Measurements from ENCODE around the gene NVL.

Gene NVL

DNA sequence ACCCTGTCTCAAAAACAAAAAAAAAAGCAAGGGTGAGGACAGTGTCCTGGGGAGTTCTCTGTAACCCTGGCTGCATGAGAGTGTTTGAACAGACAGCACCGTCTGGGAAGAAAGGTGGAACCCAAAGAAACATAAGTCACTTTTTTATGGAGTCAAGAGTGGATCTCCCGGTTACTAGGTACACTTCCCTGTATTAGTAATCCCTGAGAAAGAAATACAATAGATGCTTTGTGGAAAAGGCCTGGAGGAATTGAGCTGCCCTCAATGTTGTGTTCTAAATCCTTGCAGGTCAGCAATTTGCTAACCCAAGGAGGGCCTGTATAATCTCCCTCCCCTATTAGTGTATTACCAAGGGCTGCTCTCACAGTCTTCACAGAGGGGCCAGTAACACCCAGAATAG is 130.3 kb downstream of the NVL start:
- no peak for FAIRE-seq
- DNase-seq (ENCODE audit: low spot score), result no peak

DNA sequence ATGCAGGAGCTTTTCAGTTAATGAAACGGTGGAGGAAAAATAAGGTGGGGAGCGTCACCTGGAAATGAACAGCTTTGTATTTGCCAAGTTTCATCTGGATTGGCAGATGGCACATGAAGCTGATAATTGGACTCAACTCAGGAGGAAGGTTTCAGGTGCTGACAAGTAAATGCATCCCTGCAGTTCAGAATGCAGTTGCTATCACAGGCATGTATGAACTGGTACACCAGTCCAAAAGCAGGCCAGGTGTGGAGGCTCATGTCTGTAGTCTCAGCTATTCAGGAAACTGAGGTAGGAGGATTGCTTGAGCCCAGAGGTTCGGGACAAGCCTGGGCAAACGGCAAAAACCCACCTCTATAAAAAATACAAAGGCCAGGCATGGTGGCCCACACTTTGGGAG is 131.4 kb downstream of the NVL start:
- no peak for DNase-seq (ENCODE audit: low spot score)
- no peak for FAIRE-seq

DNA sequence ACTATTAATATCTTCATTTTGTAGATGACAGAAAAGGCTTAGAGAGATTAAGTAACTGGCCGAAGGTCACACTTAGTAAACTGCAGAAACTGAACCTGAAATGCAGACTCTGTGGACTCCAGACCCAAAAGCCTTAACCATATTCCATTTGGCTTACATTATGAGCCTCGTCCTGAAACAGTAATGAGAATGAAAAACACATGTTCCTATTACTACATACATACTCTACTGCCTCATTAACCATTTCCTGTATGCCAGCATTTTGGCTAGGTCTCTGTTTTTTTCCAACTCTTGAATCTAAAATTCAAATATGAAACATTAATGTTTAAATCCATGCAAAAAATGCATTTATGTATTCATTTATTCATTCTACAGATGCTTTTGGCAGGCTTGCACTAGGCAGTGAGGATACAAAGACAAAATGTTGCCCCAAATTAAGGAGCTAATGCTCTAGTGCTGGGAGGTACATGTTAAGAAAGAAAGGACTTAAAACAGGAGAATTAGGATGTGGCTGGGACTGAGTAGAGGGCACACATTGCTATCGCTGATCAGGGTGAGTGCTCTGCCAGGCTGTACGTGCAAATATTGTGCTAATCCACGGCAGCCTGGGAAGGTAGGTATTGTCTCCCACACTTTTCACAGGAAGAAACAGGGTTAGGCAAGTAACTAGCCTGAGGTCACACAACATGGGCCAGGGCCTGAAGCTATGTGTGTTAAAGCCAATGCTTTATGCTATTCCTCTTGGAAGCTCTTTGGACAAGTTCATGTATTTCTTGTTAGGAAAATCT is 133.0 kb downstream of the NVL start:
- no peak for DNase-seq (ENCODE audit: low spot score)
- no peak for FAIRE-seq

DNA sequence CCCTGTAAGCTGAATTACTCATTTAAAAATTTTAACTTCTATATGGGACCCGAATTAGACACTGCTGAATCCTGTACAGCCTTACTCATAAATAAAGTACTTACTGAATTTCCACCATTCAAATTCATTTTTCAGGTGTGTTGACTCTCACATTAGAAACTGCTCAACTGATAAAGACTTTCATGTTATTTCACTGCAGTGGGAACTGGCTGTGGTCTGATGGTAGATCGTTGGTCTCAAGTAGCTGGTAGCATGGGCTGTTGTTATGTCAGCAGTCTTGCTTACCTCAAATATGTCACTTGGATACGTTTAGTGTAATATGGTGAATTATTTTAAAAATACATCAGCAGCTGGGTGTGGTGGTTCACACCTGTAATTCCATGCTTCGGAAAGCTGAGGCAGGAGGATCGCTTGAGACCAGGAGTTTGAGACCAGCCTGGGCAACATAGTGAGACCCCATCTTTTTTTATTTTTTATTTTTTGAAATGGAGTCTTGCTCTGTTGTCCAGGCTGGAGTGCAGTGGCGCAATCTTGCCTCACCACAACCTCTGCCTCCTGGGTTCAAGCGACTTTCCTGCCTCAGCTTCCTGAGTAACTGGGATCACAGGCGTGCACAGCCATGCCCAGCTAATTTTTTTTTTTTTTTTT is 136.5 kb downstream of the NVL start:
- no peak for DNase-seq (ENCODE audit: low spot score)
- no peak for FAIRE-seq

DNA sequence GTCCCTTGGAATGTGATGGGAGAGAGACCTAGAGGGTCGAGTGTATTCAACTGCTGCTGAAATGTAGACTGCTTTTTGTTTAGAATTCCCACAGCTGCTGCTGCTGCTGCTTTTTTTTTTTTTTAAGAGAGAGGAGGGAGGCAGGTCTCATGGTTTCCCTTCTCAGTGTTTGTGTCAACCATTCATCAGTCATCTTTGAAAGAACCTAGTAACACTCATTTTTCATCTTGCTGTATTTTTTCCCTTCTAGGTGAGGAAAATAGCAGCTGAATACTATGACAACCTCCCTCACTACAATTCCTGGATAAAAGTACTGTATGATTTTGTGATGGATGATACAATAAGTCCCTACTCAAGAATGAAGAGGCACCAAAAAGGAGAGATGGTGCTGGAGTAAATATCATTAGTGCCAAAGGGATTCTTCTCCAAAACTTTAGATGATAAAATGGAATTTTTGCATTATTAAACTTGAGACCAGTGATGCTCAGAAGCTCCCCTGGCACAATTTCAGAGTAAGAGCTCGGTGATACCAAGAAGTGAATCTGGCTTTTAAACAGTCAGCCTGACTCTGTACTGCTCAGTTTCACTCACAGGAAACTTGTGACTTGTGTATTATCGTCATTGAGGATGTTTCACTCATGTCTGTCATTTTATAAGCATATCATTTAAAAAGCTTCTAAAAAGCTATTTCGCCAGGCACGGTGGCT is 137.7 kb downstream of the NVL start:
- FAIRE-seq (no peak), DNase-seq (ENCODE audit: low spot score) (no peak)

DNA sequence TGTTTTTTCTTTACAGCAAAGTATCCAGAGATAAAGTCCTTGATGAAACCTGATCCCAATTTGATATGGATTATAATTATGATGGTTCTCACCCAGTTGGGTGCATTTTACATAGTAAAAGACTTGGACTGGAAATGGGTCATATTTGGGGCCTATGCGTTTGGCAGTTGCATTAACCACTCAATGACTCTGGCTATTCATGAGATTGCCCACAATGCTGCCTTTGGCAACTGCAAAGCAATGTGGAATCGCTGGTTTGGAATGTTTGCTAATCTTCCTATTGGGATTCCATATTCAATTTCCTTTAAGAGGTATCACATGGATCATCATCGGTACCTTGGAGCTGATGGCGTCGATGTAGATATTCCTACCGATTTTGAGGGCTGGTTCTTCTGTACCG is 140.4 kb downstream of the NVL start:
- no peak for DNase-seq (ENCODE audit: low spot score)

DNA sequence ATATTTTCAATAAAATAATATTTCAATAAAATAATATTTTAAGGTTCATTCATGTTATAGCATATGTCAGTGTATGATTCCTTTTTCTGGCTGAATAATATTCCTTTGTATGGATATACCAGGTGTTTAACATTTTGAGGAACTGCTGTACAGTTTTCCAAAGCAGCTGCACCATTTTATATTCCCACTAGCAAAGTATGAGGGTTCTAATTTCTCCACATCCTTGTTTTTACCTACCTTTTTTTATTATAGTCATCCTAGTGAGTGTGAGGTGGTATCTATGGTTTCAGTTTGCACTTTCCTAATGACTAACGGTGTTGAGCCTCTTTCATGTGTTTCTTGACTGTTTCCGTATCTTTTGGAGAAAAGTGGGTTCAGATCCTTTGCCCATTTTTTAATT is 141.7 kb downstream of the NVL start:
- no peak for FAIRE-seq

More for the DNA sequence above, 140.4 kb downstream of the NVL start:
- FAIRE-seq, result no peak

DNA sequence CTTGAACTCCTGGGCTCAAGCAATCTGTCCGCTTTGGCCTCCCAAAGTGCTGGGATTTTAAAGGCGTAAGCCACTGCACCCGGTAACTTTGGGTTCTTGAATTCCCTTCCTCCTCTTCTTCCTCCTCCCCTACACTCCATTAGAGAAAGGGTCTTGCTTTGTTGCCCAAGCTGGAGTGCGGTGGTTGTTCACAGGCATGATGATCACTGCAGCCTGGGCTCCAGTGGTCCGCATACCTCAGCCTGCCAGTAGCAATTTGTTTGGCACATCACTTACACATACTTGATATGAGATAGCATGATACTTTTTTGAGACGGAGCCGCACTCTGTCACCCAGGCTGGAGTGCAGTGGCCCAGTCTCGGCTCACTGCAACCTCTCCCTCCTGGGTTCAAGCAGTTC is 144.8 kb downstream of the NVL start:
- DNase-seq (ENCODE audit: low spot score) (no peak), FAIRE-seq (no peak)

More for the DNA sequence above, 141.7 kb downstream of the NVL start:
- no peak for DNase-seq (ENCODE audit: low spot score)

DNA sequence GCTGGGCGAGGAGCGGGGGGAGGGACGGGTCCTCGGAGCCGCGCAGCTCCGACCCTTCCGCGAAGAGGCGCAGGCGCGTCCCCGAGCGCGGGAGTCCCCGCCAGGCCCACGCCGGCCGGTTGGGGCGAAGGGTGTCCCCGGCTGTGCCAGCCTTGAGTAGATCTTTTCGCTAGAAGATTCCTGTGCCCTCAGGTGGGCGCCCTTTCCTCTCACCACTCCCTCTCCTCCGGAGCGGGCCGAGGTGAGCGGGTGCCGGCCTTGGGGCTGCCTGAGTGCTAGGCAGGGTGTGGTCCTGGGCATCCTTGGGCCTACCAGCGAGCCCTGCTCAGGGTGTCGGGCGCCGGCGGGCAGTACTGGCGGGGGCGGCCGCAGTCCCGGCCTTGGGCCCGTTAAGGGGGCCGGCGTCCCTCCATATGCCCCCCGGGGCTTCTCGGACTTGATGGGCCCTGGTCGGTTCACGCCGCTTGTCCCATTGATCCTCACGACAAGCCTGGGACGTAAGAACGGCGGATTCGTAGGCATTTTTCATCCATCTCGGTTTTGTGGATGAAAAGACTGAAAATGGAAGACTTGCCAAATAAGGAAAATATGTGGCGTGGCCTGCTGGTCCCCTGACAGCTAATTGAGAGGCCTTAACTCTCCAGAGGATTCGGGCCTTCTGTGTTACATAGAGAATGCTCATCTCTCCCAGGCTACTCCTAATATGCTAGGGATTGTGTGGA is 146.2 kb downstream of the NVL start:
- FAIRE-seq (no peak), DNase-seq (ENCODE audit: low spot score) (peak; percentile 54)

DNA sequence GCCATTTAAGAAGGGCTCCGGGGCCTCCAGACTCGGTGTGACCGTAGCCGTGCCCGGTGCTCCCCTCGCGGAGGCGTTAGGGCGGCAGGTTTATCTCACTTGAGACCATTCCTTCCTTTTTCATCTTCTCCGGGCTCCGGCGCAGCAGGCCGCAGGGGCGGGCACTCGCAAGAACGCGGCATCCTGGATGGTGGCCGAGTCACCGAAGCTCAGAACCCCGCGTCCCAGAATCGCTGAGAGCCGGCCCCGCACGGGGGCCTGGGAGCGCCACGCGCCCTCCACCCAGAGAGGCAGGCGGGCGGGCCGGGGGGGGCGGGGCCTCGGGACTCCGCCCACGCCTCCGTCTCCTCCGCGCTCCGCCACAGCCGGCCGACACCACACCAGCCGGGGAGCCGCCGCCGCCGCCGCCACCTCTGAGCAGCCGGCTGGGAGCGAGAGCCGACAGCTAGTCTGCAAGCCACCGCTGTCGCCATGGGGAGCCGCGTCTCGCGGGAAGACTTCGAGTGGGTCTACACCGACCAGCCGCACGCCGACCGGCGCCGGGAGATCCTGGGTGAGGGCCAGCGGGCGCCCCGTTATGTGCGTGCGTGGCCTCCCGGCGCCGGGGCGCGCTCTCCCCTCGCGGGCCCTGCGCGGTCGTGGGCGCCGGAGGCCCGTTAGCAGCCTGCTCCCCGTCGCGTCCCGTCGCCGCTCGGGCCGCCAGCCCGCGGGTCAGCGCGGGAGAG is 146.9 kb downstream of the NVL start, which contains the start of gene DEGS1:
Gene DEGS1 (plus strand): TSS at position 375 of the 725 bp plus-strand sequence. CDS start 97 bp downstream, at position 472.
- no peak for FAIRE-seq
- peak; percentile 77 for DNase-seq (ENCODE audit: low spot score)

DNA sequence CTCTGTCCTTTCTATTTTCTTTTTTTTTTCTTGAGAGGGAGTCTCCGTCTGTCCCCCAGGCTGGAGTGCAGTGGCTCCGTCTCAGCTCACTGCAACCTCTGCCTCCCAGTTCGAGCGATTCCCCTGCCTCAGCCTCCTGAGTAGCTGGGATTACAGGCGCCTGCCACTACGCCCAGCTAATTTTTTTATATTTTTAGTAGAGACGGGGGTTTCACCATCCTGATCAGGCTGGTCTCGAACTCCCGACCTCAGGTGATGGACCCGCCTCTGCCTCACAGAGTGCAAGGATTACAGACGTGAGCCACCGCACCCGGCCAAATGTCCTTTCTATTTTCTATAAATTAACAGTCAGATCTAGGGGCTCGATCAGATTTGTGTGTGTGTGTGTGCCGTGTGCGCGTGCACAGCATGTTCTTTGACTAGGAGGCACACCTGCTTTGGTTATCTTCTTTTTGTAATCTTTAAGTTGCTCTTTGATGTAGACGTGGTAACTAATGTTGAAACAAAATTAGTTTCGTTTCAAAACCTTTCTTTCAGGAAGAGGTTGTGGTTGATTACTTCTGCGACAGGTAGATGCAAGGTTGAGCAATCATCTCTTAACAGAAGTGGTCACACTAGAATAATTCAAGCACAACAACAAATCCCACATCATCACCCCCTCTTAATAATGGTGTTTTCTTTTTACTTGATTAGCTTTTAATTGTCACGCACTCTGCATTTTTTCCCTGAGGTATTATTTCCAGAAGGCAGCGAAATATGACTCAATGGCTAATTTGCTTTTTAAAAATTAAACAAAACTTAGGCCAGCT is 147.7 kb downstream of the NVL start:
- DNase-seq (ENCODE audit: low spot score) (no peak), FAIRE-seq (no peak)

DNA sequence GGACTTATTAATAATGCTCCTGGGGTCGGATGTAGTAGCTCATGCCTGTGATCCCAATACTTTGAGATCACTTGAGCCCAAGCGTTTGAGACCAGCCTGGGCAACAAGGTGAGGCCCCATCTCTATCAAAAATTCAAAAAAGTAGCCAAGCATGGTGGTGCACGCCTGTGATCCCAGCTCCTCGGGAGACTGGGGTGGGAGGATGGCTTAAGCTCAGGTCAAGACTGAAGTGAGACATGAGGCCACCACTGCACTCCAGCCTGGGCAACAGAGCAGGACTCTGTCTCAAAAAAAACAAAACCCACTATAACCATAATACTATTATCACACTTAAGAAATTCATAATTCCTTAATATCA is 148.5 kb downstream of the NVL start:
- FAIRE-seq (no peak), DNase-seq (ENCODE audit: low spot score) (no peak)

DNA sequence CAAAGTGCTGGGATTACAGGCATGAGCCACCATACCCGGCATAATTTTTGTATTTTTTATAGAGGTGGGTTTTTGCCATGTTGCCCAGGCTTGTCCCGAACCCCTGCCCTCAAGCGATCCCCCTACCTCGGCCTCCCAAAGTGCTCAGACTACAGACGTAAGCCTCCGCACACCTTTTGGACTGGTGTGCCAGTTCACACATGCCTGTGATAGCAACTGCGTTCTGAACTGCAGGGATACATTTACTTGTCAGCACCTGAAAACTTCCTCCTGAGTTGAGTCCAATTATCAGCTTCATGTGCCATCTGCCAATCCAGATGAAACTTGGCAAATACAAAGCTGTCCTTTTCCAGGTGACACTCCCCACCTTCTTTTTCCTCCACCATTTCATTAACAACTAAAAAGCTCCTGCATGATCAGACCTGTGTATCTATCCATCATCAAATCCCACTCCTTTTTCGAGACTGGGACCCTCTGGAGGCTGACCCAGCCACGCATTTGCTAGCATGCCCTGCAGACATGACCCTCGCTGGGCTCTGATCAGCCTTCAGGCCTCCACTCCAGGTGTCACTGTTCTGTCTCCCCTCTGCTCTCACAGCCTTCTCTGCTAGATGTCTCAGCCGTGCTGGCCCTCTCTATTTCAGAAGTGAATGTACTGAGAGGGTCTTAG is 149.1 kb downstream of the NVL start:
- FAIRE-seq, result no peak
- no peak for DNase-seq (ENCODE audit: low spot score)

DNA sequence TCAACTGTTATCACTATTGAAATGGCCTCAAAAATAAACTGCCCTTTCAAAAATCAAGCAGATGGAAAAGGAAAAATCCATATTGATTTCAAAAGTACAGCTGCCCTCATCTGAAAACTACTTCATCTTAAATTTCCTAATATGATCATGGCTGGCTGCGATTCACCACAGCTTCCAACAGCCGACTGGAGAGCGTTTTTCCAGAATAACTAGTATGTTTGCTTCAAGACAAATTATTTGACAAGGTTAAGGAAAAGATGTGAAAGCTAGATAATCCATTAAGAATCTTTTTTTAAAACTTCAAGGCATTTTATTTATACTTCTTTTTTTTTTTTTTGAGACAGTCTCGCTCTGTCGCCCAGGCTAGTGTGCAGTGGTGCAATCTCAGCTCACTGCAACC is 151.1 kb downstream of the NVL start:
- no peak for FAIRE-seq

DNA sequence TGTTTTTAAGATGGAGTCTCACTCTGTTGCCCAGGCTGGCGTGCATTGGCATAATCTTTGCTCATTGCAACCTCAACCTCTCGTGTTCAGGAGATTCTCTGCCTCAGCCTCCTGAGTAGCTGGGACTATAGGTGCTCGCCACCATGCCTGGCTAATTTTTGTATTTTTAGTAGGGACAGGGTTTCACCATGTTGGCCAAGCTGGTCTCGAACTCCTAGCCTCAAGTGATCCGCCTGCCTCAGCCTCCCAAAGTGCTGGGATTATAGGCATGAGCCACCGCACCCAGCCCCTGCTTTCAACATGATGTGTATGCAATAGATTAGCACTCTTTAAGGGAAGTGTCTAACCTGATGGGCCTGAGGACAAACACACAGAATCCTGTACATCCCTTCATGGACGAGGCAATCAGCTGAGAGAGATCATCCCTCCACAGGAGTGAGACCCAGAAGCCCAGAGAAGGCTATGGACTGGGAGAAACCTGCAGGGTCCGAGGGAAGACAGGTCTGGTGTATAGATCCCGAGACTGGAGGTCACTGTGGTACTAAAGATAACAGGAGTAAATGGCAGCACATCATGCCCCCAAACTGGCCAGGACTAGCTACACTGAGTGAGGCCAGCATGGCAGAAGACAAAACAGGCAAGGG is 152.5 kb downstream of the NVL start:
- FAIRE-seq (no peak), DNase-seq (ENCODE audit: low spot score) (no peak)

More for the DNA sequence above, 151.1 kb downstream of the NVL start:
- DNase-seq (ENCODE audit: low spot score), result no peak
